Sigmoid colon (tissue), 7 donors: Measurements from ENCODE around the gene MUC20. TPM values are rescaled to one million over a fixed set of nuclear protein-coding genes. Genes with fewer than 3 reads are reported as not detected.
"Not testable (repeated sequence)": the region's sequence is repeated elsewhere in the genome, so short reads cannot be mapped to it uniquely, and the experiment has no call there.

Source experiments
- DNase-seq: peaks from one replicate; pipeline ENCODE4 v3.0.0-alpha.2; 2019
- H3K27ac ChIP-seq, 4 donors: fragments of 200-600 bp; sonication (generic); one replicate each; pipeline ENCODE4 v1.5.1; 2016 to 2019; ENCODE audit warnings: mild to moderate bottlenecking in 1 of 4
- H3K27me3 ChIP-seq, 3 donors: fragments of 200-600 bp; sonication (generic); one replicate each; pipeline ENCODE4 v1.5.1; 2019; ENCODE audit warnings: mild to moderate bottlenecking in 1 of 3
- H3K36me3 ChIP-seq, 4 donors: fragments of 200-600 bp; sonication (generic); one replicate each; pipeline ENCODE4 v1.5.1; 2016 to 2019
- H3K4me1 ChIP-seq, 4 donors: fragments of 200-600 bp; sonication (generic); one replicate each; pipeline ENCODE4 v1.5.1; 2017 to 2019
- H3K4me3 ChIP-seq, 4 donors: fragments of 200-600 bp; sonication (generic); one replicate each; pipeline ENCODE4 v1.5.1; 2017 to 2019; ENCODE audit warnings: mild to moderate bottlenecking in 2 of 4, moderate library complexity in 1 of 4
- H3K9me3 ChIP-seq, 4 donors: fragments of 200-600 bp in 3 of 4; sonication (generic) in 3 of 4; one replicate each; pipeline versions ENCODE4 v1.5.1 to v1.6.1; 2013 to 2019
- CTCF ChIP-seq, 4 experiments: fragments of 450-650 bp in 3 of 4; fragments of 200-600 bp in 1 of 4; IDR thresholded peaks; one replicate each; pipeline ENCODE4 v1.5.1; 2016 to 2019; ENCODE audit warnings: antibody characterized with exemption in 4 of 4, mild to moderate bottlenecking in 3 of 4, moderate library complexity in 2 of 4
- EP300 ChIP-seq, 4 donors: sonication (generic); formaldehyde crosslinking; IDR thresholded peaks; one replicate each; pipeline ENCODE4 v1.6.1; 2017; ENCODE audit warnings: antibody characterized with exemption in 4 of 4
- POLR2A ChIP-seq, 2 donors: fragments of 450-650 bp; IDR thresholded peaks; one replicate each; pipeline ENCODE4 v1.6.1; 2016; ENCODE audit warnings: antibody characterized with exemption in 2 of 2, mild to moderate bottlenecking in 2 of 2, moderate library complexity in 2 of 2
- POLR2AphosphoS5 ChIP-seq, 4 donors: sonication (generic); formaldehyde crosslinking; IDR thresholded peaks; one replicate each; pipeline ENCODE4 v1.6.1; 2017; ENCODE audit warnings: antibody characterized with exemption in 4 of 4
- WGBS, 2 donors: extraction: QIAGEN DNeasy Blood & Tissue Kit; methylation state at CpG; one replicate each; pipeline ENCODE4 v1.1.7; 2013; 5-methylcytosine and 5-hydroxymethylcytosine counted together
- intact Hi-C: fragments of 100-400 bp; cut with DNase I; formaldehyde crosslinking; loops from one replicate; pipeline ENCODE4 v1.15.1; 2023
- polyA plus RNA-seq, 3 donors: library from polyadenylated mRNA; stranded (reverse); fragments of 200-250 nt; gene quantifications; one replicate each; pipeline ENCODE4 v1.2.3, GENCODE V29; 2013
- total RNA-seq, 4 donors: library from RNA; depleted of rRNA; stranded (reverse); fragments of >200 nt; gene quantifications; one replicate each; pipeline ENCODE4 v1.1.0, GENCODE V29; 2016
- donor health status: healthy with polysubstance abuse.
- donor health status: Bipolar disorder and iron deficiency.
- donor health status: healthy.

MUC20 gene
- total and polyA plus RNA-seq, 7 donors = 2.9 to 48.7 (median 11.0) TPM

- intact Hi-C loops = no loop called here
- DNase-seq = no peak
- H3K36me3 ChIP-seq = peaks cover 10 to 31% (median 10%) of the 10 kb centered on the region in 4 donors
- 75 to 81% methylated on average over 14 of the region's 14 CpGs for WGBS, 2 donors
- H3K27ac ChIP-seq = no peak overlapping the region
- H3K4me1 ChIP-seq = no peaks in the 10 kb centered on the region
- no peak for TF ChIP-seq POLR2A (IDR thresholded peaks at IDR 0.05)
- no peak for TF ChIP-seq POLR2AphosphoS5 (IDR thresholded peaks at IDR 0.05)
- no peaks in the 10 kb centered on the region for H3K9me3 ChIP-seq
- H3K27me3 ChIP-seq = no peaks in the 10 kb centered on the region
- no peak overlapping the region for H3K4me3 ChIP-seq
Measured at GRCh38 chr3:195715583-195716266, 5.1 kb upstream of the MUC20 start.

GRCh38 chr3:195717416-195717815 lies 3.4 kb upstream of the MUC20 start:
- Histone ChIP-seq H3K27me3 (no peaks in the 10 kb centered on the region), H3K36me3 (peaks cover 0 to 18% (median 7%) of the 10 kb centered on the region in 4 donors), H3K27ac (no peak overlapping the region), H3K4me1 (no peaks in the 10 kb centered on the region), H3K9me3 (no peaks in the 10 kb centered on the region), H3K4me3 (no peak overlapping the region)
- no peak for TF ChIP-seq POLR2AphosphoS5 (IDR thresholded peaks at IDR 0.05)
- TF ChIP-seq POLR2A (IDR thresholded peaks at IDR 0.05) = no peak
- no peak for TF ChIP-seq CTCF (IDR thresholded peaks at IDR 0.05)
- no peak for TF ChIP-seq EP300 (IDR thresholded peaks at IDR 0.05)
- WGBS, 2 donors = 79 to 83% methylated on average over 9 of the region's 9 CpGs
- intact Hi-C loops = no loop called here
- no peak for DNase-seq

GRCh38 chr3:195717852-195718476 lies 2.8 kb upstream of the MUC20 start:
- intact Hi-C loops = no loop called here
- no peaks in the 10 kb centered on the region for H3K9me3 ChIP-seq
- no peaks in the 10 kb centered on the region for H3K27me3 ChIP-seq
- peaks cover 0 to 18% (median 7%) of the 10 kb centered on the region in 4 donors for H3K36me3 ChIP-seq
- H3K27ac ChIP-seq = no peak overlapping the region
- no peak for DNase-seq
- H3K4me1 ChIP-seq = no peaks in the 10 kb centered on the region
- no peak for TF ChIP-seq EP300 (IDR thresholded peaks at IDR 0.05)
- no peak for TF ChIP-seq POLR2AphosphoS5 (IDR thresholded peaks at IDR 0.05)
- TF ChIP-seq CTCF (IDR thresholded peaks at IDR 0.05) = no peak
- TF ChIP-seq POLR2A (IDR thresholded peaks at IDR 0.05) = no peak
- 60 to 71% methylated on average over 5 of the region's 5 CpGs for WGBS, 2 donors
- H3K4me3 ChIP-seq = no peak overlapping the region

GRCh38 chr3:195718477-195718984 lies 2.2 kb upstream of the MUC20 start:
- WGBS, 2 donors = 78 to 89% methylated on average over 7 of the region's 7 CpGs
- Histone ChIP-seq H3K27ac (no peak overlapping the region), H3K36me3 (peaks cover 0 to 18% (median 7%) of the 10 kb centered on the region in 4 donors)

GRCh38 chr3:195719514-195720254 lies 1.1 kb upstream of the MUC20 start:
- H3K27me3 ChIP-seq, intact Hi-C loops: not testable (repeated sequence)
- 51 to 81% methylated on average over 16 of the region's 16 CpGs for WGBS, 2 donors

More at GRCh38 chr3:195718477-195718984, 2.2 kb upstream of the MUC20 start:
- intact Hi-C loops = no loop called here
- no peaks in the 10 kb centered on the region for H3K4me1 ChIP-seq
- H3K27me3 ChIP-seq = no peaks in the 10 kb centered on the region
- no peaks in the 10 kb centered on the region for H3K9me3 ChIP-seq
- TF ChIP-seq POLR2AphosphoS5 (IDR thresholded peaks at IDR 0.05) (no peak), CTCF (IDR thresholded peaks at IDR 0.05) (no peak), EP300 (IDR thresholded peaks at IDR 0.05) (no peak), POLR2A (IDR thresholded peaks at IDR 0.05) (no peak)
- no peak overlapping the region for H3K4me3 ChIP-seq
- DNase-seq = no peak

GRCh38 chr3:195722139-195722995 lies 1.6 kb downstream of the MUC20 start:
- intact Hi-C loops, H3K4me3 ChIP-seq, DNase-seq, H3K36me3 ChIP-seq, H3K27ac ChIP-seq, H3K9me3 ChIP-seq, H3K4me1 ChIP-seq: not testable (repeated sequence)
- WGBS, 2 donors = 49 to 87% methylated on average over 18 to 19 of the region's 21 CpGs
- H3K27me3 ChIP-seq = peaks cover 0 to 11% (median 0%) of the 10 kb centered on the region in 3 donors

More at GRCh38 chr3:195719514-195720254, 1.1 kb upstream of the MUC20 start:
- not testable (repeated sequence) for H3K4me3 ChIP-seq, H3K9me3 ChIP-seq, H3K27ac ChIP-seq, H3K4me1 ChIP-seq, DNase-seq
- H3K36me3 ChIP-seq = peaks cover 0 to 13% (median 3%) of the 10 kb centered on the region in 4 donors

- H3K4me3 ChIP-seq, DNase-seq, H3K36me3 ChIP-seq, H3K27ac ChIP-seq, intact Hi-C loops, H3K4me1 ChIP-seq, H3K9me3 ChIP-seq: not testable (repeated sequence)
- peaks cover 0 to 15% (median 0%) of the 10 kb centered on the region in 3 donors for H3K27me3 ChIP-seq
- 73 to 75% methylated on average over 7 of the region's 9 CpGs for WGBS, 2 donors
Measured at GRCh38 chr3:195722996-195723345, 2.2 kb downstream of the MUC20 start.

GRCh38 chr3:195724363-195724762 lies 3.6 kb downstream of the MUC20 start:
- DNase-seq, intact Hi-C loops, H3K9me3 ChIP-seq, H3K4me1 ChIP-seq, H3K4me3 ChIP-seq, H3K36me3 ChIP-seq, H3K27ac ChIP-seq: not testable (repeated sequence)
- H3K27me3 ChIP-seq = peaks cover 0 to 15% (median 0%) of the 10 kb centered on the region in 3 donors
- WGBS, 2 donors = no CpG with 5 or more reads among the region's 13 CpGs
